Small intestine (tissue), 7 donors: Measurements from ENCODE around the gene TMEM108. TPM values are rescaled to one million over a fixed set of nuclear protein-coding genes. Genes with fewer than 3 reads are reported as not detected.

Source experiments
- DNase-seq, 2 donors: peaks; one replicate each; pipeline versions ENCODE4 v3.0.0 to v3.0.0-alpha.2; 2013
- FAIRE-seq: peaks from 2 replicates; lab custom pipeline; 2012; peaks lifted over from hg19 to GRCh38; lab: Jason Lieb, UNC
- H3K27ac ChIP-seq, 3 donors: one replicate each; pipeline ENCODE4 v1.5.1; 2013; ENCODE audit warnings: low read length in 2 of 3, mild to moderate bottlenecking in 2 of 3, control low read depth in 1 of 3, inconsistent platforms in 1 of 3, low read depth in 1 of 3, moderate library complexity in 1 of 3
- H3K27me3 ChIP-seq, 3 donors: one replicate each; pipeline ENCODE4 v1.6.1; 2013; ENCODE audit warnings: low read length in 3 of 3, inconsistent platforms in 1 of 3; ENCODE audit not compliant: control insufficient read depth in 3 of 3, insufficient read depth in 3 of 3
- H3K36me3 ChIP-seq, 3 donors: one replicate each; pipeline ENCODE4 v1.6.1; 2013; ENCODE audit warnings: low read length in 3 of 3, inconsistent platforms in 1 of 3, low read depth in 1 of 3, mild to moderate bottlenecking in 1 of 3, moderate library complexity in 1 of 3; ENCODE audit not compliant: control insufficient read depth in 3 of 3, insufficient read depth in 2 of 3
- H3K4me1 ChIP-seq, 3 donors: one replicate each; pipeline ENCODE4 v1.6.1; 2013; ENCODE audit warnings: low read length in 2 of 3, inconsistent platforms in 1 of 3, low read depth in 1 of 3, mild to moderate bottlenecking in 1 of 3, moderate library complexity in 1 of 3; ENCODE audit not compliant: control insufficient read depth in 3 of 3, insufficient read depth in 2 of 3
- H3K4me3 ChIP-seq, 3 donors: one replicate each; pipeline ENCODE4 v1.5.1; 2013; ENCODE audit warnings: low read length in 3 of 3, control low read depth in 1 of 3, inconsistent platforms in 1 of 3, low read depth in 1 of 3, mild to moderate bottlenecking in 1 of 3, moderate library complexity in 1 of 3
- H3K9me3 ChIP-seq, 2 donors: one replicate each; pipeline ENCODE4 v1.6.1; 2013; ENCODE audit warnings: low read depth in 1 of 2, low read length in 1 of 2; ENCODE audit not compliant: control insufficient read depth in 2 of 2, insufficient read depth in 1 of 2
- WGBS, 3 donors: extraction: QIAGEN DNeasy Blood & Tissue Kit; methylation state at CpG; one replicate each; pipeline ENCODE4 v1.1.7; 2013; 5-methylcytosine and 5-hydroxymethylcytosine counted together
- polyA plus RNA-seq, 4 donors: library from polyadenylated mRNA; stranded (reverse) in 3 of 4; unstranded in 1 of 4; fragments of 200-250 nt in 3 of 4; fragments of 120-200 nt in 1 of 4; gene quantifications; one replicate each; pipeline versions ENCODE4 v1.2.1 to v1.2.3, GENCODE V29; 2013
- donor health status: healthy with polysubstance abuse.
- donor health status: control.
- donor health status: control.
- donor health status: Bipolar disorder and iron deficiency.
- donor health status: healthy.

Gene TMEM108
- polyA plus RNA-seq, 4 donors = 0.41 to 0.94 TPM; not detected in 2

DNA sequence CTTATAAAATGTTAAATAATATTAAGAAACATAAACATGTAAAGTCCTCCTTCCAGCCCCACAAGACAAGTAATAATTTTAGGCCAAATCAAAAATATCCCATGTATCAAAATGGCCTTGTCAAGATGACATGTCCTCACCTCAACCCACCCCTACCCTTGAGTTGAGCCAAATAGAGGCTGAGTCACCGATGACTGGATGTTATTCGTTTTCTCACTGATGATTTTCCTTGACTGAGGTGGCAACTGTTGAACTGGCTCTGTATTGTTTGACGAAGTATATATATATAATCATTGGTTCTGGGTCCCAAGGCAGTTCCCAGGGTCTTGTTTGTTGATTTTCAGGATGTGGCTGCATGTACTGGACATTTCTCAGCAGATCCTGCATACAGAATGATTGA, 75.3 kb downstream of the TMEM108 start:
- H3K27ac ChIP-seq = no peak overlapping the region
- no peak for FAIRE-seq
- H3K27me3 ChIP-seq = no peaks in the 10 kb centered on the region
- no peak for DNase-seq
- WGBS, 3 donors = 78 to 80% (median 80%) methylated on average over 3 of the region's 3 CpGs
- H3K9me3 ChIP-seq = no peaks in the 10 kb centered on the region
- H3K4me3 ChIP-seq = no peak overlapping the region
- H3K36me3 ChIP-seq = no peaks in the 10 kb centered on the region
- H3K4me1 ChIP-seq = no peaks in the 10 kb centered on the region

DNA sequence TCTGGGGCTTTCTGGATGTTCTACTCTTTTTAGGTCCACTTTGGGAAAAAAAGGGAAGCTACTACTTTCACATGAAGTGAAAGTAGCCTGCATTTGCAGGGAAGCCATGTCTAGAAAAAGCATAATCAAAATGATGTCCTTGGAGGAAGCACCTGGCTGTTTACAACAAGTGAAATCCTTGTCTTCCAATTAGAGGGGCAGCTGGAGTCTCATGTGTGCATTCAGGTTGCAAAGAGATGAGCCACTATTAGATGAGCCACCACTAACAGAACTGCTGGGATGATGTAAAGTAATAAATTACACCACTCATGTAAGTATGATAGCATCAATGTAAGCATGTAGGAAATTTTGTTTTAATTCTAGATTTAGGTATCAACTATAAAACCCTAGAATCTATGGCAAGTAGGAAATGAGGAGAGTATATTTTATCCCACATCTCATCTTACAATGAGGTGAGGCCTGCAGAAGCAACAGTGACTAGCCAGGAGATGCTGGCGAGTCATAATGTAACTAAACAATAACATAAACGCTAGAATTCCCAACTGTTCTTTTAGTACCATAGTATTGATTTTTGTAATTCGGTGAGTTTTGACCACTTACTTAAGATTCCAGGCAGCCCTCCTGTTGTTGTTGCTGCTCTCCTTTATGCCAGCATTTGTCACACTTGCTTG, 75.9 kb downstream of the TMEM108 start:
- H3K27ac ChIP-seq = no peak overlapping the region
- no peaks in the 10 kb centered on the region for H3K4me1 ChIP-seq
- FAIRE-seq (no peak), DNase-seq (no peak)
- H3K27me3 ChIP-seq = no peaks in the 10 kb centered on the region
- no peaks in the 10 kb centered on the region for H3K9me3 ChIP-seq
- WGBS, 3 donors = 86 to 90% (median 89%) methylated on average over 3 of the region's 3 CpGs
- no peaks in the 10 kb centered on the region for H3K36me3 ChIP-seq
- no peak overlapping the region for H3K4me3 ChIP-seq

DNA sequence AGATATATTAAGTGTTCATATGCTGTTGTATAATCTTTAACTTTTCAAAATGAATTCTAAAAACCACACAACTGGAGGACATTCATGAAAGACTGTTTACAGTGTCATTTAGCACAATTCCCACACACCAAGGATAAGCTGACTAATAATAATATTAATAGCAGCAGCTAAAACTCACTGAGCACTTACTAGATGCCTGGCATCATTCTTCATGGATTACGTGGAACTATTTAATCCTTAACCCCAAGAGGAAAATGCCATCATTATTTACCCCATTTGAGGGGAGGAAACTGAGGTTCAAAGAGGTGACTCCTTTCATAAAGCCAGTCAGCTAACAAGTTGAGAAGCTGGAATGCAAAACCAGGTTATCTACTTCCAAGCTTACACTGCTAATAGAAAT, 77.0 kb downstream of the TMEM108 start:
- 65 to 78% (median 69%) methylated on average over 1 of the region's 1 CpG for WGBS, 3 donors
- FAIRE-seq = no peak

DNA sequence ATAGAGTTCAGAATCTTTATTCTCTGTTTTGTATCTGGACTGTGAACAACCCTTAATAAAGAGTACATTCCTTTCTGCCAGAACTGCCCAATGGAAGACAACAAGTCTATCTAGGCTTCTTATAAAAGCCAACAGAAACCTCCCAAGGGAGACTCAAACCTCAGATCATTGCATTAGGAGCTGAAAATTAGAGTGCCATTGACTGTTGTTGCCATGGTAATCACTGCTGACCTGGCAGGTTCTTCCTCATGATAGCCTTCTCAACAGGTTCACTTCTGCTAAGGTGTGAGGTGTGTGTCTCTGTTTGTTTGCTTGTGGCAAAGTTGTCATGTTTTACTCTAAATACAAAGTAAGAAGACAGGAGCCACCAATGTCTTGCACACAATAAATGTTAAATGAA, 79.2 kb downstream of the TMEM108 start:
- Histone ChIP-seq H3K4me3 (no peak overlapping the region), H3K9me3 (no peaks in the 10 kb centered on the region), H3K27ac (no peak overlapping the region), H3K4me1 (no peaks in the 10 kb centered on the region), H3K36me3 (no peaks in the 10 kb centered on the region), H3K27me3 (no peaks in the 10 kb centered on the region)
- DNase-seq = no peak
- FAIRE-seq = no peak

More for the DNA sequence above, 77.0 kb downstream of the TMEM108 start:
- Histone ChIP-seq H3K27me3 (no peaks in the 10 kb centered on the region), H3K4me3 (no peak overlapping the region), H3K9me3 (no peaks in the 10 kb centered on the region), H3K27ac (no peak overlapping the region), H3K4me1 (no peaks in the 10 kb centered on the region), H3K36me3 (no peaks in the 10 kb centered on the region)
- DNase-seq = no peak

DNA sequence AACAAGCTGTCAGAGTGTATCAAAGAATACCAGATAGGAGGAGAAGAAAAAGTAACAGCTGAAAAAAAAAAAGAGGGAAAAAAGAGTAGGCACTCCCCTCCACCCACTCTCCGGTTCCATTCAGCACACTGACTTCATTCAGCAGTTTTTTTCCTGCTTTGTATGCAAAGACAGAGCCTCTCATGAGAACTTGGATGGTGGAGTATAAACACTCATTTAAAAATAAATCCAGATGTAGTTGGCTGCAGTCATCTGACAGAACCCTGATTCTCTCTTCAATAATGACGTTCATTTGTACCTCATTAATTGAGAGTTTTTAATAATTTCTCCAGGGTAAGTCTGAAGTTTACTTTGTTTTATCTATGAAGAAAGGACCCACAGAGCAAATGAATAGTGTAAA, 81.0 kb downstream of the TMEM108 start:
- Histone ChIP-seq H3K4me3 (no peak overlapping the region), H3K27me3 (no peaks in the 10 kb centered on the region), H3K27ac (no peak overlapping the region), H3K36me3 (no peaks in the 10 kb centered on the region), H3K9me3 (no peaks in the 10 kb centered on the region), H3K4me1 (no peaks in the 10 kb centered on the region)
- DNase-seq (no peak), FAIRE-seq (no peak)
- WGBS, 3 donors = 47 to 70% (median 61%) methylated on average over 2 of the region's 2 CpGs

DNA sequence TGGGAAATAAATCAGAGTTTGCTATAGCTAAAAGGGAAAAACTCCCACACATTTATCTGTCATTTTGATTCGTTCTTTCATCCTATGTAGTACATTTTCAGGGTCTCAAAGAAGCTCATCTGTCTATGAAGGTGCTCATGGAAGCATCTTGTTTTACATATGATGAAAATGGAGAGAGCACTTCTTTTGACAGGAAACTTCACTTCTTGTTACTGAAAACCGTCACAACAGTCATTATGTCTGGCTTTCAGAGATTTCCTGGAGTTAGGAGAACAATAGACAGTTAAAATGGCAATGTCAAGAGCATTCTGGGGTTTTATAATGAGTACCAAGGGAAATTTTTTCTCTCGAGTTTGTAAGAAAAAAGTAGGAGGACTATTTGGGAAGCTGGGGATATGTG, 83.3 kb downstream of the TMEM108 start:
- WGBS, 3 donors = 49 to 60% (median 50%) methylated on average over 3 of the region's 3 CpGs

DNA sequence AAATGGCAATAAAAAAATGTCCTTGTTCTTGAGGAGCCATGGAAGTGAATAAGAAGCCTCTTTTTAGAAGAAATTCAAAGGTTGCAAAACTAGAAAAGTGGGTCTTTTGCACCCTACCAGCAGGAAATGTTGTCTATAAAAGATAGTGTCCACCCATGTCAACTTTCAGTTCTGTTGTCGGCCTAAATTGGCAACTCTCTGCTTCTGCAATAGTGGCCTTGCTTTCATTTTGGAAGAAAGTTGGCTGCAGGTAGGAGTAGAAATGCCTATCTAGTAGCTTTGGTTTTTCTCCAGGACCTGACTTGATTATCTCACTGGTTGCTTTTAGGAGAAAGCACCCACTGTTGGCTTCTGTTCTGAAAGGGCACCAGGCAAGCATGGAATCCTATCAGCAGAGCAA, 85.4 kb downstream of the TMEM108 start:
- Histone ChIP-seq H3K27ac (no peak overlapping the region), H3K4me3 (no peak overlapping the region), H3K4me1 (no peaks in the 10 kb centered on the region), H3K36me3 (no peaks in the 10 kb centered on the region), H3K27me3 (no peaks in the 10 kb centered on the region), H3K9me3 (no peaks in the 10 kb centered on the region)
- WGBS, 3 donors = 75 to 82% (median 79%) methylated on average over 1 of the region's 1 CpG
- DNase-seq (no peak), FAIRE-seq (no peak)

More for the DNA sequence above, 83.3 kb downstream of the TMEM108 start:
- Histone ChIP-seq H3K27ac (no peak overlapping the region), H3K4me1 (no peaks in the 10 kb centered on the region), H3K27me3 (no peaks in the 10 kb centered on the region), H3K4me3 (no peak overlapping the region), H3K9me3 (no peaks in the 10 kb centered on the region), H3K36me3 (no peaks in the 10 kb centered on the region)
- FAIRE-seq (no peak), DNase-seq (no peak)

DNA sequence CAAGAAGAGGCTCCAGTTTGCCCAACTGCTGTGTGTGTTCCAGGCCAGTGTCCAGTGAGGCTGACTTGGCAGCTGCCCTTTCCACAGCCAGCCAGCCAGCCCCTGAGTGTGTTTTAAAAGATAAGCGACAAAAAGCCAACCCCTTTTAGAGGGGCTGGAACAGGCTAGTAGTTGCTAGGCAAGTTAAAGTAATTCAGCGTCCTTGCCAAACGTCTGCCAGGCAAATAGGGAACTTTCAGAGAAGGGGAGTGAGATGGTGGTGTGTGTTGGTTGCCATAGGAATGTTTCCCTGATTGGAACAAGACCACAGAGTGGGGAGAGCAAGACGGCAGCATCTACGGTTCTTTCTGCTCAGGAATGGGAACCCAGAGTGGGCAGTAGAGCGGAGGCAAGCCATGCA, 86.3 kb downstream of the TMEM108 start:
- no peaks in the 10 kb centered on the region for H3K4me1 ChIP-seq
- no peaks in the 10 kb centered on the region for H3K9me3 ChIP-seq
- no peaks in the 10 kb centered on the region for H3K36me3 ChIP-seq
- DNase-seq (no peak), FAIRE-seq (no peak)
- H3K4me3 ChIP-seq = no peak overlapping the region
- no peak overlapping the region for H3K27ac ChIP-seq
- 33 to 39% (median 33%) methylated on average over 6 of the region's 6 CpGs for WGBS, 3 donors
- no peaks in the 10 kb centered on the region for H3K27me3 ChIP-seq

DNA sequence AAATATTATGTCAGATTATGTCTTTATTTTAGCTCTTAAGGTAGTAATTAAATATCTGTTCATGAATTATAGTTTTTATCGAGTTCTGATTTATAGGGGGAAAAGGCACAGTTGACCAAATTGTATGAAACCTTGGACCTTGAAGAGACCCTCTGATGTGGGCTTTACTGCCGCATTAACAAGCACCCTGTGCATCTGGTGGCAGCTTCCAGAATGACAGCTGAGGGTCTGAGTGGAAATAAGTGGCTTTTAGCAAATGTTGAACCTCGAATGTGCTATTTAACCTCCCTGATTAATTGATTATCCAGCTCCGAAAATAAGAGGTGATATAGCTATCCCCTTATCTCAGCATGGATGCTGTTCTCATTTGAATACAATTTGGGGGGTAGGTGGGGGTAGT, 87.0 kb downstream of the TMEM108 start:
- Histone ChIP-seq H3K27me3 (no peaks in the 10 kb centered on the region), H3K4me1 (no peaks in the 10 kb centered on the region), H3K27ac (no peak overlapping the region), H3K36me3 (no peaks in the 10 kb centered on the region), H3K4me3 (no peak overlapping the region), H3K9me3 (no peaks in the 10 kb centered on the region)
- WGBS, 3 donors = 46 to 68% (median 56%) methylated on average over 4 of the region's 4 CpGs
- DNase-seq (no peak), FAIRE-seq (no peak)
